D721Med (cell line): ENCODE results near the gene IL17RA.

Experiments used
- DNase-seq: peaks from one replicate; pipeline ENCODE4 v3.0.0; 2011; ENCODE audit warnings: low spot score; ENCODE audit not compliant: insufficient read length
- FAIRE-seq: peaks from 2 replicates; lab custom pipeline; 2011; peaks lifted over from hg19 to GRCh38; lab: Jason Lieb, UNC
- TF ChIP-seq, protein P1 (sequence below): IDR thresholded peaks from 2 replicates; pipeline ENCODE4 v1.5.1; 2012; ENCODE audit warnings: mild to moderate bottlenecking, control low read depth; ENCODE audit not compliant: insufficient read depth; ENCODE audit errors: missing control alignments

The IL17RA gene

GRCh38 chr22:17100621-17101020 is 15.8 kb downstream of the IL17RA start:
- FAIRE-seq (no peak), DNase-seq (no peak)
- TF ChIP-seq, protein P1, sequence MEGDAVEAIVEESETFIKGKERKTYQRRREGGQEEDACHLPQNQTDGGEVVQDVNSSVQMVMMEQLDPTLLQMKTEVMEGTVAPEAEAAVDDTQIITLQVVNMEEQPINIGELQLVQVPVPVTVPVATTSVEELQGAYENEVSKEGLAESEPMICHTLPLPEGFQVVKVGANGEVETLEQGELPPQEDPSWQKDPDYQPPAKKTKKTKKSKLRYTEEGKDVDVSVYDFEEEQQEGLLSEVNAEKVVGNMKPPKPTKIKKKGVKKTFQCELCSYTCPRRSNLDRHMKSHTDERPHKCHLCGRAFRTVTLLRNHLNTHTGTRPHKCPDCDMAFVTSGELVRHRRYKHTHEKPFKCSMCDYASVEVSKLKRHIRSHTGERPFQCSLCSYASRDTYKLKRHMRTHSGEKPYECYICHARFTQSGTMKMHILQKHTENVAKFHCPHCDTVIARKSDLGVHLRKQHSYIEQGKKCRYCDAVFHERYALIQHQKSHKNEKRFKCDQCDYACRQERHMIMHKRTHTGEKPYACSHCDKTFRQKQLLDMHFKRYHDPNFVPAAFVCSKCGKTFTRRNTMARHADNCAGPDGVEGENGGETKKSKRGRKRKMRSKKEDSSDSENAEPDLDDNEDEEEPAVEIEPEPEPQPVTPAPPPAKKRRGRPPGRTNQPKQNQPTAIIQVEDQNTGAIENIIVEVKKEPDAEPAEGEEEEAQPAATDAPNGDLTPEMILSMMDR, result no peak

- DNase-seq (no peak), FAIRE-seq (no peak)
- TF ChIP-seq, protein P1, result no peak
These were observed 16.9 kb downstream of the IL17RA start for GRCh38 chr22:17101475-17102296.

- DNase-seq (no peak), FAIRE-seq (no peak)
These were observed 17.5 kb downstream of the IL17RA start for GRCh38 chr22:17102297-17102667.

GRCh38 chr22:17103351-17103750 is 18.6 kb downstream of the IL17RA start:
- no peak for FAIRE-seq
- no peak for DNase-seq
- TF ChIP-seq, protein P1, result no peak

More at GRCh38 chr22:17102297-17102667, 17.5 kb downstream of the IL17RA start:
- TF ChIP-seq, protein P1, result no peak

DNA sequence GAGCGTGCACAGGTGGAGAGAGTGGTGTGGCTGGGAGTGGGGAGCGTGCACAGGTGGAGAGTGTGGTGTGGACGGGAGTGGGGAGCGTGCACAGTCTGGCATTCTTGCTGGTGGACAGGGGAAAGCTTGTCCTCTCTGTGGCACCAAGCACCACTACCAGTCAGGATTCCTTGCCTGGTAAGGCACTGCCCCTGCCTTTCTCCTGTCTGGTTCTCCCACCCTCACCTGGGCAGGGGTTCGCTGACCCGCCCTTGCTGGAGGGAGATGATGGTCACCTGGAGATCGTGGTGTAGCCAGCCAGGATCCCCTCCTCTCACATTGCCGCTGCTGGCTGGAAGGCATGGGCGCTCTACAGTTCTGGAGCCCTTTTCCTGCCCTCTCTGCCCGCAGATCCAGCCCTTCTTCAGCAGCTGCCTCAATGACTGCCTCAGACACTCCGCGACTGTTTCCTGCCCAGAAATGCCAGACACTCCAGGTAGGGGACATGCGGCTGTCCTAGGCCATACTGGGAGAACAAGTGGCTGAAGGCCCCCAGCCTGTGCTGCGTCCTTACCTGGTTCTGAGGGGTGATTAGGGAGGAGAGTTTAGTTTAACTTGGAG is 19.6 kb downstream of the IL17RA start:
- TF ChIP-seq, protein P1, result no peak
- DNase-seq (no peak), FAIRE-seq (no peak)

- no peak for DNase-seq
- TF ChIP-seq, protein P1, result no peak
- FAIRE-seq, result no peak
These were observed 20.6 kb downstream of the IL17RA start for GRCh38 chr22:17105143-17106129.
